DMS79 (cell line): ENCODE results near the gene PTMA.

Source experiments
- DNase-seq: peaks from one replicate; lab custom pipeline; 2025; lab: John Stamatoyannopoulos, UW

PTMA gene

DNA sequence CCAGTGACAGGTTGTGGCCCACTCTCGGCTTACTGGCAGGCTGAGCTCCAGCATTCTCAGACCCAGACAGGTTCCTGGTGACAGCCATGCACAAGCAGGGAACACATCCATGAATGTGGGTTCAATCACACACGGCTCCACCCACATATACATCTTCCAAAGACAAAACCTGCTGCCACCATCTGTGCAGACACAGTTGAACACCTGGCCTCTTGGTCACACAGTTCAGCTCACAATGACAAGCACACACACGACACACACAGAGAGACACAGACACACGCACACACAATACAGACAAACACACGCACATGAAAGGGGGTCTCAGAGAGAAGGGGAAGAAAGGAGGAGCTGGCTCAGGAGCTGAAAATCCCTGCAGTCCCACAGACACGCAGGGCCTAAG, 32.1 kb upstream of the PTMA start:
- DNase-seq: no peak

- DNase-seq: peak; percentile 69
Measured at GRCh38 chr2:231677632-231678104, 30.7 kb upstream of the PTMA start.

DNA sequence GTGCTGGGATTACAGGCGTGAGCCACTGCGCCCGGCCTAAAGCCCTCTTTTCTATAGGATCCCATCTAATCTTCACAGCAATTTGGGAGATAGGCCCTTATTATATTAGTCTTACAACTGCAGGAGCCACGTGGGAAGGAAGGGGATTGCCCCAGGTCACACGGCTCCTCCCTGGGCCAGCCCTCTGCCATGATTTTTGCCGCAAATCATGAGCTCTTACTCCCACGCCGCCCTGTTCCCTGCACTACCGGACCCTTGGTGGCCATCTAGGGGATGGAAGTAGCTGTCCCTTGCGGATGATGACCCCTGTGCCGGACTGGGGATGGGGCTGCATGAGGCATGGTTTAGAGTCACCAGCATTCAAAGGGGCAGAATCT, 28.4 kb upstream of the PTMA start:
- no peak for DNase-seq

GRCh38 chr2:231680285-231680991, 27.9 kb upstream of the PTMA start:
- DNase-seq: peak; percentile 94

- peak; percentile 71 for DNase-seq
Measured at GRCh38 chr2:231680992-231681852, 27.1 kb upstream of the PTMA start.

GRCh38 chr2:231682603-231683291, 25.6 kb upstream of the PTMA start:
- no peak for DNase-seq

GRCh38 chr2:231683292-231684235, 24.8 kb upstream of the PTMA start:
- DNase-seq: no peak

DNA sequence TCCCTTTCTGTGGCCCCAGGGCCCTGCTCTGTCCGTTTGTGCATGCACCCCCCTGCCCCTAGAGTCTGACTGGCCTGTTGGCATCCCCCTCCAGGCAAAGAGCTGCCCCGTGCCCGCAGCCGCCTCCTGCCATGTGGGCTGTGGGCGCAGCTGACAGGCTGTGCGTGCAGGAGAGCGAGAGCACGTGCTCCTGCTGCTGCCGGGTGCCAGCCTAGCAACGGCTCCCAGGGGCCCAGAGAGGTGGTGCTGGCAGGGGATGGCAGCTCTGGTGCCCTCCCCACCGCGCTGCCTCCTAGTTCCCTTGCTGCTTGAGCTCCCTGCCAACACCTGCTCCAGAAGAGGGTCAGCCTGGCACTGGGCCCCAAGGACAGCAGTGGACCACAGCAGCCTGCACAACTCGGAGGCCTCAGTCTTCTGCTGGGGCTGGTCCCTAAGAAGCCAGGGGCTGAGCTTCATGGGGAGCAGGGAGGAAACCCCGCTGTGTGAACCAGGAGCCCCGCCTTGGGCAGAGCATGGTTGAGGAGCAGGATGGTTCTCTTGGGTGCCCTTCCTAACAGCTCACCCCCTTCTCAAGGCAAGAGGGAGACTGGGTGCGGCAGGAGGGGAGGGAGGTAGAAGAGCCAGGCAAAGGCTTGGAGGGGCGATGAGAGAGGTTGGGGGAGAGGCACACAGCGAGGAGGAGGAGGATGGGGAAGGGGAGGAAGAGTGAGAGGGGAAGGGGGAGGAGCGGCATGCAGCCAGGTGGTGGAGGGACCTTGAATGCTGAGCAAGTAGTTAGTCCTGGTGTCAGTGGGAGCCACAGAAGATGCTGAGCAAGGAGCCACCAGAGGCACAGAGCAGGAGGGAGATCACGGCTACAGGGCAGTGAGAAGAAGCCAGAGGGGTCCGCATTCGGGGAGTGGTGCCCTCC, 23.8 kb upstream of the PTMA start:
- DNase-seq: peak; percentile 73

GRCh38 chr2:231685349-231686191, 22.8 kb upstream of the PTMA start:
- no peak for DNase-seq

DNA sequence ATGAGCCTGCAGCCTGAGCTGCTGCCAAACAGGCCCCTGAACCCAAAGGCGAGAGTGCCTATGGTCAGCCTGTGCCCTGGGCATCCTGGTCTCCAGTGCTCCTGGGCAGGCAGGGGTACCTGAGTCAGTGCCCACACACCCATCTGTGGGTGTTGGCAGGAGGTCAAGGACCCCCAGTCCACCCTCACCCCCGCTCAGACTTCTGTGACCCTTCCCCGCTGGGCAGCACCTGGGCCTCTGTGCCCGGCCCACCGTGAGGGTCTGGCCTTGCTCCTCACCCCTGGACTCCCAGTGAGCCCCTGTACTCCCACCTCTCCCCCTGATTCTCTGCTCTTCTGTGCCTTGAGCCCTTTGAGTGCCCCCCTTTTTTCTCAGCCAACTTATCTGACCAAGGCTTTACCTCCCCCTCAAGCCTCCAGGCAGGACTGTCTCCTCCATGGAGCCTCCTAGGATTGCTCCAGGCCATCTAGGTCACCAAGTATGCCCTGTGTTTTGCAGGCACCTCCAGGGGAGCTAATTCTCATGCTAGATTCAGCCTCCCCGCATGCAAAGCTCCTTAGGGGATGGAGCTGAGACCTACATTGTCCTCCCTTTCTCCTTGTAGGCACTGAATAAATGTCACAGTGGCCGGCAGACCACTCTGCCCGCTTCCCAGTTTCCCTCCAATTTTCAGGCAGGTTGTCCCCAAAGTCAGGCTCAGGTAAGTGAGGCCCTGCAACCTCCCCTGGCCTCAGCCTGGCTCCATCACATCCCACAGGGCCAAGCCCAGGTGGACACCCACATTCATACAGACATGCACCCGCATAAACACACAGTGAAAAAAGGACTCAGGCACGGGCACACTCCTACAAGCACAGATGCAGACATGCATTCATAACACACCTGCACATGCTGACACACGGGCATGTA, 21.9 kb upstream of the PTMA start:
- DNase-seq: no peak

- no peak for DNase-seq
Measured at GRCh38 chr2:231687133-231687852, 21.0 kb upstream of the PTMA start.

GRCh38 chr2:231687961-231688360, 20.4 kb upstream of the PTMA start:
- no peak for DNase-seq

DNA sequence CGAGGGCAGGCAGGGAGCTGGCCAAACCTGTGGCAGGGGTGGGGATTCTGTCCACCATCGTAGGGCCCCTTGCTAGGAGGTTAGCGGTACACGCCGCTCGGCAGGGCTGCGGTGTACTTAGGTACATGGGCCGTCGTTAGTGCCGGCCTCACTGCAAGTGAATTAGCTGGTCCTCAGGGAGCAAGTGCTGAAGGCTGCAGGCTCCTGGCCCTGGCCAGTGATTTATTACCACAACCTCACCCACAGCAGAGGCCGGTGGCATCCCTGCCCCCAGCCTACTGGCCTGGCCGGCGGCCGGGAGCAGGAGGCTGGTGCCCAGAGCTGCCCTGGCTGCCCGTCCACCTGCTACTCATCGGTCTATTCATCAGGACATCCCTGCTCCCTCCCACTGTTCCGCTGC, 19.6 kb upstream of the PTMA start:
- no peak for DNase-seq

DNA sequence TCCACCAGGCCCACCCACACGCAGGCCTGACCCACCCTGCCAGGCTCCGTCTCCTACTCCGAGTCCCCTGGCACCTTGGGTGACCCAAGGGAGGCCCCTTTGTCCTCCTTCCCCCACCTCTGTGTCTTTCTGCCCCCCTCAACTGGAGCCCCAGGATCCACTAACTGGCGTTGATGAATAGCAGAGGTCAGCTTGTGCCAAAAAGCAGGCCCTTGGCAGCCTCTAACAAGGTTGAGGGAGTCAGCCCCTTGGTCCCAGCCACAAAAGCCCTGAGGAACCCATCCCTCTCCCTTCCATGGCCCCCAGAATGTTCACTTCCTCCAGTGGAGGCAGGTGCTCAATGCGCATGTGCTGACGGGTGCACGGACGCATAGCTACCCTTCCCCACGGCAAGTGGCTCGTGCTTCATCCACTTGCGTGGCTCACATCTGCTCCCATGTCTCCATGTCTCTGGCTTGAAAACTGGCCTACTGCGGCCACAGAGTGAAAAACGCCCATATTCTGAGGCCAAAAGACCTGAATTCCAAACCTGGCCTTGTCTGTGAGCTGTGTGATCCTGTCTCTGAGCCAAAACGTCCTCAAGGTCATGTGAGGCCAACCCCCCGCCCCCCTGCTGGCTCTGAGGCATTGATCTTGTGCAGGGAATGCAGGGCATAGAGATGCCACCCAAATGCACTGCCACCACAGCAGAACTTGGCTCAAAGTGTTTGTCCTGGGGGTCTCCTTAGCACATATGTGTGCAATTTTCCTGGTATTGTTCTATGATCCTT, 19.0 kb upstream of the PTMA start:
- no peak for DNase-seq

DNA sequence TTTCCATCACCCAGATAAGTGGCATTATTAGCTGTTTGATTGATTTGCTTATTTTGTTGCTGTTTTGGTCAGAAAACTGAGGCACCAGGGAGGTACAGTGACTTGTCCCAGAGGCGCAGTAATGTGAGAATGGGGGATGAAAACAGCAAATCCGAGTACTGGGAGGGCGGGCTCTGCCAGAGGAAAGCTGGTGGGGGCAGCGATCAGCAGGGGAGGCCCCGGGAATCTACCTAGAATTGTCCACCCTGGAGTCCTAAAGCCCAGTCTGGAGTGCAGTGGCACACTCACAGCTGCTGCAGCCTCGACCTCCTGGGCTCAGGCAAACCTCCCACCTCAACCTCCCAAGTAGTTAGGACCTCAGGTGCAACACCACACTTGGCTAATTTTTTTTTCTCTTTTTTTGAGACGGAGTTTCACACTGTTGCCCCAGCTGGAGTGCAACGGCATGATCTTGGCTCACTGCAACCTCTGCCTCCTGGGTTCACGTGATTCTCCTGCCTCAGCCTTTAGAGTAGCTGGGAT, 17.0 kb upstream of the PTMA start:
- no peak for DNase-seq

GRCh38 chr2:231692847-231693246, 15.5 kb upstream of the PTMA start:
- DNase-seq: no peak

DNA sequence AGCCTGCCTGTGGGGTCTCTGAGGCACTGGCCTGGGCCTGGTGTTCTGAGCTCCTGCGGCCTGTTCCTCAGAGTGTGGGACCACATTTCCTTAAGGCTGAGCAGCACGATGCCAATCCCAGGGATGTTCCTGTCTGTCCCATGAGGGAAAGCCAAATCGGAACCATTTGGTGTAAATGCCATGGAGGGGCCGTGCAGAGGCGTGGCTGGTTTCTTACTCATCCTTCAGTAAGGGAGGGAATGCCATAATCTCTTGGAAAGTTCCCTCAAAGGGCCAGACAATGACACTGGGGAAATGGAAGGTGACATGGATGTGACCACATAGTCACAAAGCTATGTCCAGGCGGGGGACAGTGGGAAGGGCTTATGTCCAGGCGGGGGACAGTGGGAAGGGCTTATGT, 14.4 kb upstream of the PTMA start:
- no peak for DNase-seq
